Esophagus (tissue), 2 donors: Measurements from ENCODE around the gene GNLY. TPM values are rescaled to one million over a fixed set of nuclear protein-coding genes. Genes with fewer than 3 reads are reported as not detected.
A peak's percentile ranks its signal among the peaks of the same experiment; 100 is the strongest.

Experiments used
- H3K27ac ChIP-seq, 2 donors: one replicate each; pipeline ENCODE4 v1.5.1; 2013; ENCODE audit warnings: low read depth in 2 of 2, mild to moderate bottlenecking in 2 of 2, inconsistent platforms in 1 of 2, low read length in 1 of 2, moderate library complexity in 1 of 2
- H3K27me3 ChIP-seq, 2 donors: one replicate each; pipeline ENCODE4 v1.6.1; 2013; ENCODE audit warnings: low read length in 2 of 2, control low read depth in 1 of 2, mild to moderate bottlenecking in 1 of 2; ENCODE audit not compliant: insufficient read depth in 2 of 2, control insufficient read depth in 1 of 2
- H3K36me3 ChIP-seq, 2 donors: one replicate each; pipeline ENCODE4 v1.6.1; 2013; ENCODE audit warnings: low read length in 1 of 2; ENCODE audit not compliant: control insufficient read depth in 2 of 2, insufficient read depth in 2 of 2
- H3K4me1 ChIP-seq, 2 donors: one replicate each; pipeline ENCODE4 v1.6.1; 2013; ENCODE audit warnings: low read length in 1 of 2; ENCODE audit not compliant: control insufficient read depth in 2 of 2, insufficient read depth in 2 of 2
- H3K4me3 ChIP-seq, 2 donors: one replicate each; pipeline ENCODE4 v1.5.1; 2013; ENCODE audit warnings: low read length in 2 of 2, mild to moderate bottlenecking in 2 of 2, low read depth in 1 of 2, moderate library complexity in 1 of 2
- H3K9me3 ChIP-seq, 2 donors: one replicate each; pipeline ENCODE4 v1.6.1; 2013; ENCODE audit warnings: mild to moderate bottlenecking in 2 of 2, low read depth in 1 of 2, low read length in 1 of 2, moderate library complexity in 1 of 2; ENCODE audit not compliant: control insufficient read depth in 2 of 2, insufficient read depth in 1 of 2
- WGBS, 2 donors: extraction: QIAGEN DNeasy Blood & Tissue Kit; methylation state at CpG; one replicate each; pipeline ENCODE4 v1.1.7; 2013; 5-methylcytosine and 5-hydroxymethylcytosine counted together
- polyA plus RNA-seq, 2 donors: library from polyadenylated mRNA; stranded (reverse); fragments of 200-250 nt; gene quantifications; one replicate each; pipeline ENCODE4 v1.2.3, GENCODE V29; 2013
- donor health status: healthy with polysubstance abuse.
- donor health status: Bipolar disorder and iron deficiency.

The GNLY gene
- polyA plus RNA-seq, 2 donors = 1.2 to 1.7 TPM

DNA sequence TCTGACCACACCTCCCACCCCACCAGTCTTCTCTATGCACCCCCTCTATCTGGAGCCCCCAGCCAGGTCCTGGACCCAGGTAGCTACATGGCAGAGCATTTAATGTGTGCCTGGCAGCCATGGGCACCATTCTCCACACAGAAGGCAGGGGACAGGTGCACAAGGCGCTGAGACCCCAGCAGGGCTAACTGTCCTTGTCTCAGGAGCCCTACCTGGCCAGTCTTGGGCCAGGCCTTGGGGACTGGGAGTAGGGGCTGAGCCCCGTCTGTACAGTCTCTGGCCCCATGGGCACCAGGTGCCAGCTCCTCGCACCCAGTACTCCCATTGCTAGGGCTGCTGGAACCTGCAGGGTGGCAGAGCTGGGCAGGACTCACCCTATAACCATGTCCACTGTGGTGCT, 2.9 kb downstream of the GNLY start:
- H3K36me3 ChIP-seq = no peaks in the 10 kb centered on the region
- no peaks in the 10 kb centered on the region for H3K4me1 ChIP-seq
- H3K9me3 ChIP-seq = no peaks in the 10 kb centered on the region
- H3K27me3 ChIP-seq = no peaks in the 10 kb centered on the region
- no peak overlapping the region for H3K27ac ChIP-seq
- no peak overlapping the region for H3K4me3 ChIP-seq
- 90 to 94% methylated on average over 2 to 3 of the region's 3 CpGs for WGBS, 2 donors

DNA sequence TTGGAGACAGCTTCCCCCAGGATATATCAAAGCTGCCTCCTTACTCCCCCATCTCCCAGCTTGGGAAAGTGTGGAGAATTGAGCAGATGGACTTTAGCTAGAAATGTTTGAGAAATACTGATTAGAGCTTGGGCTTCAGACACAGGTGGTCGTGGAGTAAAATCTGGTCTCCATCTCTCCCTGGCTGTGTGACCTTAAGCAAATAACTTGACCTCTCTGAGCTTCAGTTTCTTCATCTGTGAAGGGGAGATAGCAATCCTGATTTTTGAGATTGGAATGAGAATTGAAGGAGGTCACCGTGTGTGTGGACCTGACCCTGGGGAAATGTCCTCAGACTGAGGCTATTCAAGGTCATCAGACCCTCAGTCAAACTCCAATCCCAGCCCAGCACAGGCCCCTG, 3.6 kb downstream of the GNLY start:
- Histone ChIP-seq H3K4me3 (no peak overlapping the region), H3K36me3 (no peaks in the 10 kb centered on the region), H3K9me3 (no peaks in the 10 kb centered on the region), H3K27me3 (no peaks in the 10 kb centered on the region), H3K4me1 (no peaks in the 10 kb centered on the region), H3K27ac (no peak overlapping the region)
- WGBS, 2 donors = 41 to 81% methylated on average over 2 of the region's 2 CpGs

DNA sequence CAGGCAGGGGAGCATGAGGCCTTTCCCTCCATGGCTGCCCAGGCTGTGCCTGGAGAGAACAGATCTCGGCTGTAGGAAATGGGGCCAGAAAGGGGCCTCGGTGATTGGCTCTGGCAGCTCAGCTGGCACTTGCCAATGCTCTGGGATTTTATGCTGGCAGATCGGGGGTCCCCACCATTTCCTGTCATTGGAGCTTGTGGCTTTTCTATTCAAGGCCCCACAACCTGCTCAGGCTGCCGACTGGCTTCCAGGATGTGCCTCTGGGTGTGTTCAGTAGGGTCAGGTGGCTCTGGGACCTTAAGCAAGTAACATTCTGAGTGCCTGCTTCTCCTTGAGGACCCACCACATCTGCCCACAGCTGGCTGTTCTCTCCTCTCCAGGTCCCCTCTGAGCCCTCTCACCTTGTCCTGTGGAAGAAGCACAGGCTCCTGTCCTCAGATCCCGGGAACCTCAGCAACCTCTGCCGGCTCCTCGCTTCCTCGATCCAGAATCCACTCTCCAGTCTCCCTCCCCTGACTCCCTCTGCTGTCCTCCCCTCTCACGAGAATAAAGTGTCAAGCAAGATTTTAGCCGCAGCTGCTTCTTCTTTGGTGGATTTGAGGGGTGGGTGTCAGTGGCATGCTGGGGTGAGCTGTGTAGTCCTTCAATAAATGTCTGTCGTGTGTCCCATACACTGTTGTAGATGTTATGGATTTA, 4.2 kb downstream of the GNLY start:
- Histone ChIP-seq H3K9me3 (no peaks in the 10 kb centered on the region), H3K4me1 (no peaks in the 10 kb centered on the region), H3K27ac (no peak overlapping the region), H3K27me3 (no peaks in the 10 kb centered on the region), H3K4me3 (no peak overlapping the region), H3K36me3 (no peaks in the 10 kb centered on the region)
- 76 to 79% methylated on average over 10 to 11 of the region's 11 CpGs for WGBS, 2 donors

DNA sequence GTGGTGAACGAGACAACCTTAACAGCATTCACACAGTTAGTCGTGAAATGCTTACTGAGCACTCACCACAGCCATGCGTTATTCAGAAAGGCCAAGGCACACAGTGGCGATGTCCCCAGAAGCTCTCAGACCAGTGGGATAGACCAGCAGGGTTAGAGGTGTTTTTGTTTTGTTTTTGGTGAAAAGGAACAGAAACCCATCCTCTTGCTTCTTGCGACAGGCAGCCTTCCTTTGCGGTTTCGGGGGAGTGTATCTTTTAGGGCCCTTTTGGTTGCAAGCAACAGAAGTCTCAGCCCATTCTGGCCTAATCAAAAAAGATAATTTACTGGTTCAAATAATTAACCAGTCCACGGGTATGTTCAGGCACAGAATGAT, 4.7 kb downstream of the GNLY start:
- H3K4me3 ChIP-seq = no peak overlapping the region
- H3K36me3 ChIP-seq = no peaks in the 10 kb centered on the region
- H3K27me3 ChIP-seq = no peaks in the 10 kb centered on the region
- H3K4me1 ChIP-seq = no peaks in the 10 kb centered on the region
- no peak overlapping the region for H3K27ac ChIP-seq
- H3K9me3 ChIP-seq = no peaks in the 10 kb centered on the region
- WGBS, 2 donors = 71 to 87% methylated on average over 8 of the region's 8 CpGs

DNA sequence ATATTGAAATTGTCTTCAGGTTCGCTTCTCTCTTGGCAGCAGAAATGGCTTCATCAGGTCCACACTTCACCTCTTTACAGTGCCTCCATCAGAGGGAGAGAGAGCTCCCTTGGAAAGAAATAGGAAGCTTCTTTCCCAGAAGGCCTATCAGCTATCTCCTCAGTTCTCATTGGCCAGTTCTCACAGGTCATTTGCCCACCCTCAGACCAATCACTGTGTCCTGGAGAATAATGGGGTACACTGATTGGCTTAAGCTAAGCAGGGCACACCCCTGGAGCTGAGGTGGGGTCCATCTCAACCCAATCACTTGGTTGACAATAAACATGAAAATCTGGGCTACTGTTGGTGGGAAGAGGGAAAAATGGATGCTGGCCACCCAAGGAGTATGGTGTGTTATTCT, 5.2 kb downstream of the GNLY start:
- Histone ChIP-seq H3K27ac (no peak overlapping the region), H3K4me1 (no peaks in the 10 kb centered on the region), H3K36me3 (no peaks in the 10 kb centered on the region), H3K9me3 (no peaks in the 10 kb centered on the region), H3K27me3 (no peaks in the 10 kb centered on the region), H3K4me3 (no peak overlapping the region)
- WGBS, 2 donors = 95 to 100% methylated on average over 1 of the region's 1 CpG

DNA sequence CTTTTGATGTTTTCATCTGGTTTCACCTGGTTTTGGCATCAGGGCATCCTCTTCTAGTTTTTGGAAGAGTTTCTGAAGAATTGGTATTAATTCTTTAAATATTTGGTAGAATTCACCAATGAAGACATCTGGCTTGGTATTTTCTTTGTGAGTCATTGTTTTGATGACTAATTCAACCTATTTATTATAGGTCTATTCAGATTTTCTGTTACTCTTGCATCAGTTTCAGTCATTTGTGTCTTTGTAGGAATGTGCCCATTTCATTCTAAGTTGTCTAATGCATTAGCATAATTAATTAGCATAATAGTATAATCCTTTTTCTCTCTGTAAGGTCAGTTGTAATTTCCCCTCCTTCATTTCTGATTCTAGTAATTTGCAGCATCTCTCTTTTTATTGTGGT, 8.0 kb downstream of the GNLY start:
- no peak overlapping the region for H3K4me3 ChIP-seq
- no peaks in the 10 kb centered on the region for H3K36me3 ChIP-seq
- no peak overlapping the region for H3K27ac ChIP-seq
- no peaks in the 10 kb centered on the region for H3K9me3 ChIP-seq
- peaks cover 3 to 7% of the 10 kb centered on the region in 2 donors for H3K4me1 ChIP-seq
- H3K27me3 ChIP-seq = no peaks in the 10 kb centered on the region

DNA sequence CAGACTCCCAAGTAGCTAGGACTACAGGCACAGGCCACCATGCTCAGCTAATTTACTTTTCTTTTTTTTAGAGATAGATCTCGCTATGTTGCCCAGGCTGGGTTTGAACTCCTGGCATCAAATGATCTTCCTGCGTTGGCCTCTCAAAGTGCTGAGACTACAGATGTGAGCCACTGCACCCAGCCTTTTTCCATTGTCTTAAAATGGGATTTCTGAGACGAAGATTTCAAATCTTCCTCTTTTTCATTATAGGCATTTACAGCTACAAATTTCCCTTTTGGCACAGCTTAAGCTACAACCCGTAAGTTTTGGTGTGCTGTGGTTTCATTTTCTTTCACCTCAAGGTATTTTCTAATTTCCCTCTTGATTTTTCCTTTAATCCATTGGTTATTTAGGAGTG, 8.6 kb downstream of the GNLY start:
- 65 to 73% methylated on average over 4 of the region's 4 CpGs for WGBS, 2 donors
- H3K9me3 ChIP-seq = no peaks in the 10 kb centered on the region
- no peak overlapping the region for H3K4me3 ChIP-seq
- peaks cover 3 to 7% of the 10 kb centered on the region in 2 donors for H3K4me1 ChIP-seq
- no peaks in the 10 kb centered on the region for H3K36me3 ChIP-seq
- H3K27me3 ChIP-seq = no peaks in the 10 kb centered on the region
- no peak overlapping the region for H3K27ac ChIP-seq

DNA sequence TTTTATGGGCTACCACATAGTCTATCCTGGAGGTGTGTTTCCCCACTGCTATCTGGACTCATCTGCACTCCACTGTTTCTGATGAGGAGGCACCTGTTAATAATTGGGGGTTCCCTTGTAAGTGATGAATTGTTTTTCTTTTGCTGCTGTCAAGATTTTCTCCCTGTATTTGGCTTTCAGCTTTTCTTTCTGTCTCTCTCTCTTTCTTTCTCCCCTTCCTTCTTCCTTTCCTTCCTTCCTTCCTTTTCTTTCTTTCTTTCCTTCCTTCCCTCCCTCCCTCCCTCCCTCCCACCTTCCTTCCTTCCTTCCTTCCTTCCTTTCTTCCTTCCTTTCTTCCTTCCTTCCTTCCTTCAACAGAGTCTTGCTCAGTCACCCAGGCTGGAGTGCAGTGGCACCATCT, 9.2 kb downstream of the GNLY start:
- Histone ChIP-seq H3K9me3 (no peaks in the 10 kb centered on the region), H3K36me3 (no peaks in the 10 kb centered on the region), H3K27ac (no peak overlapping the region), H3K4me3 (no peak overlapping the region), H3K27me3 (no peaks in the 10 kb centered on the region), H3K4me1 (peaks cover 3 to 7% of the 10 kb centered on the region in 2 donors)

DNA sequence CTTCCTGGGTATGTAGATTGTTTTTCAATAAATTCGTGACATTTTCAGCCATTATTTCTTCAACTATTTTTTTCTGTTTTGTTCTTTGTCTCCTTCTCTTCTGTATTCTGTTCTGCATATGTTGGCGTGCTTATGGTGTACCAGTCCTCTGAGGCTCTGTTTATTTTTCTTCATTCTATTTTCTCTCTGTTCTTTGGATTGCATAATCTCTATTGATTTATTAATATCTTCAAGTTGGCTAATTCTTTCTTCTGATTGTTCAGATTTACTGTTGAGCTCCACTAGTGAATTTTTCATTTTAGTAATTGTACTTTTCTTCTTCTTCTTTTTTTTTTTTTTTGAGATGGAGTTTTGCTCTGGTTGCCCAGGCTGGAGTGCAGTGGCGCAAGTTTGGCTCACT, 9.9 kb downstream of the GNLY start:
- no peaks in the 10 kb centered on the region for H3K9me3 ChIP-seq
- H3K4me1 ChIP-seq = peaks cover 3 to 7% of the 10 kb centered on the region in 2 donors
- WGBS, 2 donors = 86 to 87% methylated on average over 3 of the region's 3 CpGs
- H3K27me3 ChIP-seq = no peaks in the 10 kb centered on the region
- H3K36me3 ChIP-seq = no peaks in the 10 kb centered on the region
- no peak overlapping the region for H3K4me3 ChIP-seq
- H3K27ac ChIP-seq = no peak overlapping the region

DNA sequence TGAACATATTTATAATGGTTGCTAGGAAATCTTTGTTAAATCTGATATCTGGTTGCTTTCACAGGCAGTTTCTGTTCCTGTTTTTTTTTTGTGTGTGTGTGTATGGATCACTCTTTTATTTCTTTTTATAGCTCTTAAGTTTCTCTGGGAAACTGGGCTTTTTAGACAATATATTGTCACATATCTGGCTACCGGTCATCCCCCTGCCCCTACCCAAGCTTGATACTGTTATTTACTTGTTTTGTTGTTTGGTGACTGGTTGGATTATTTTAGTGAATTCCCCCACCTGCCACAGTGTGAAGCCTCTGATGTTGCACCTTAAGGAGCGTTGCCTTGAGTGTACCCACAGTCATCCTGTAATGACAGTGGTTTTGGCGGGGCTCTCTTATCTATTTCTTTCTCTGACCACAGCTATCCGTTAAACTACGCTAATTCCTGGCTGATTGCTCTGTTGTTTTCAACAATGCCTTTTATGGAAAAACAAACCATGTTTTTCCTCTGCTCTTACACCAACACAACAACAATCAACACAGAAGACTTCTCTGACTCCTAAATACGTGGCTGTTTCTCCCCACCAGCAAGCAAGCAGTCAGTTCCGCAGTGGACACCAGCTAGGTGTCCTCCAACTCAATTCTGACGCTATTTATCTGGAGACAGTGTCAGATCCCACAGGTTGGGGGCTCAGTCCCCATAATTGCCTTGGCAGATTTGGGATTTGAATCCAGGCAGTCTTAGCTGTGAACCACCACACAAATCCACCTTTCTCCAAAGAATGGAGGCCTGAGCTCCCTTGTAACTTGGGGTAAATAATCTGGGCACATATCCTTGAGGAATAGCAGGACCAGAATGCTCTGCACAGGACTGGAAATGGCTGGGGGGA, 10.9 kb downstream of the GNLY start:
- Histone ChIP-seq H3K27me3 (no peaks in the 10 kb centered on the region), H3K4me1 (peaks cover 3 to 7% of the 10 kb centered on the region in 2 donors), H3K4me3 (no peak overlapping the region), H3K36me3 (no peaks in the 10 kb centered on the region), H3K9me3 (no peaks in the 10 kb centered on the region), H3K27ac (peak overlapping the region in 1 of 2 donors; percentile 42)
- WGBS, 2 donors = 72 to 79% methylated on average over 8 of the region's 8 CpGs
